Keratinocyte (primary cell): ENCODE measurements around the gene MBTPS1. TPM values are rescaled to one million over a fixed set of nuclear protein-coding genes. Genes with fewer than 3 reads are reported as not detected.

Experiments
- DNase-seq: peaks from one replicate; pipeline ENCODE4 v3.0.0-alpha.2; 2011; ENCODE audit warnings: low read depth, missing footprints, low spot score
- FAIRE-seq: peaks from 2 replicates; lab custom pipeline; 2011; peaks lifted over from hg19 to GRCh38; lab: Jason Lieb, UNC
- H2AFZ ChIP-seq: 2 replicates; pipeline ENCODE4 v1.6.0; 2012; ENCODE audit warnings: low read length, control low read depth, inconsistent platforms; ENCODE audit not compliant: control insufficient read depth
- H3K27ac ChIP-seq: 2 replicates; pipeline ENCODE4 v1.5.1; 2011; ENCODE audit warnings: low read length; ENCODE audit not compliant: control insufficient read depth, insufficient read depth
- H3K27me3 ChIP-seq: 3 replicates; pipeline ENCODE4 v1.6.0; 2011; ENCODE audit warnings: low read length; ENCODE audit not compliant: control insufficient read depth, insufficient read depth; ENCODE audit errors: extremely low read depth
- H3K36me3 ChIP-seq, 2 experiments: 2 replicates in 1 of 2; 3 replicates in 1 of 2; pipeline ENCODE4 v1.5.1; 2011; ENCODE audit warnings: low read length in 2 of 2, mild to moderate bottlenecking in 1 of 2; ENCODE audit not compliant: control insufficient read depth in 2 of 2, insufficient read depth in 2 of 2; ENCODE audit errors: extremely low read depth in 1 of 2
- H3K4me1 ChIP-seq: 3 replicates; pipeline ENCODE4 v1.5.1; 2011; ENCODE audit warnings: low read length; ENCODE audit not compliant: control insufficient read depth, insufficient read depth; ENCODE audit errors: extremely low read depth
- H3K4me2 ChIP-seq: 3 replicates; pipeline ENCODE4 v1.6.0; 2011; ENCODE audit warnings: low read depth, low read length; ENCODE audit not compliant: control insufficient read depth, insufficient read depth; ENCODE audit errors: extremely low read depth
- H3K4me3 ChIP-seq, 3 experiments: fragments of 200-600 bp in 1 of 3; sonication (generic) in 1 of 3; 2 replicates in 2 of 3; 3 replicates in 1 of 3; pipeline ENCODE4 v1.5.1; 2011 to 2016; ENCODE audit warnings: low read length in 3 of 3, mild to moderate bottlenecking in 3 of 3, control low read depth in 2 of 3, inconsistent platforms in 1 of 3, low read depth in 1 of 3, mixed read lengths in 1 of 3, mixed run types in 1 of 3, moderate library complexity in 1 of 3; ENCODE audit not compliant: control insufficient read depth in 2 of 3, insufficient read depth in 2 of 3; ENCODE audit errors: extremely low read depth in 1 of 3
- H3K79me2 ChIP-seq: 2 replicates; pipeline ENCODE4 v1.6.0; 2012; ENCODE audit warnings: low read length; ENCODE audit not compliant: control insufficient read depth, insufficient read depth
- H3K9ac ChIP-seq: 3 replicates; pipeline ENCODE4 v1.6.0; 2011; ENCODE audit warnings: low read length; ENCODE audit not compliant: control insufficient read depth, insufficient read depth; ENCODE audit errors: extremely low read depth
- H3K9me1 ChIP-seq: 3 replicates; pipeline ENCODE4 v1.6.0; 2011; ENCODE audit warnings: low read length; ENCODE audit not compliant: control insufficient read depth, insufficient read depth; ENCODE audit errors: extremely low read depth
- H3K9me3 ChIP-seq: 2 replicates; pipeline ENCODE4 v1.5.1; 2012; ENCODE audit warnings: low read depth, low read length; ENCODE audit not compliant: control insufficient read depth
- H4K20me1 ChIP-seq: 3 replicates; pipeline ENCODE4 v1.6.0; 2011; ENCODE audit warnings: low read length; ENCODE audit not compliant: control insufficient read depth, insufficient read depth; ENCODE audit errors: extremely low read depth
- EZH2 ChIP-seq: IDR thresholded peaks from one replicate; pipeline ENCODE4 v1.6.1; 2012; ENCODE audit warnings: inconsistent platforms, mild to moderate bottlenecking, low read length, moderate library complexity
- dilution Hi-C: fragments of 300-500 bp; cut with MboI; formaldehyde crosslinking; loops from one replicate; pipeline ENCODE4 v1.7.0; 2020; ENCODE audit warnings: low sequenced_read_pairs; ENCODE audit not compliant: extremely low pct_ligation_motif_present
- polyA plus RNA-seq, 5 experiments: library from polyadenylated mRNA; depleted of rRNA in 3 of 5; stranded (reverse) in 3 of 5; stranded (forward) in 1 of 5; unstranded in 1 of 5; fragments of >200 nt; gene quantifications; 1 replicate in 1 of 5; 2 replicates in 3 of 5; 3 replicates in 1 of 5; pipeline versions ENCODE4 v1.2.1 to v1.2.3, GENCODE V29; 2011 to 2012; ENCODE audit warnings: missing spikeins in 2 of 5, low read depth in 1 of 5, low replicate concordance in 1 of 5
- TF ChIP-seq, protein P1 (sequence below), 3 experiments: IDR thresholded peaks in 1 of 3; conservative IDR thresholded peaks in 1 of 3; optimal IDR thresholded peaks in 1 of 3; 2 replicates in 2 of 3; 3 replicates in 1 of 3; pipeline versions ENCODE3 to v1.5.1; 2011; ENCODE audit warnings: low read length in 3 of 3, mild to moderate bottlenecking in 3 of 3, moderate library complexity in 2 of 3, control low read depth in 1 of 3, inconsistent platforms in 1 of 3; ENCODE audit not compliant: insufficient read depth in 2 of 3; ENCODE audit errors: extremely low read depth in 1 of 3

MBTPS1 gene
- polyA plus RNA-seq, 1 donor (not counting 4 experiments of a cell fraction or from before 2014, with no cell fraction given): 56.0 TPM

DNA sequence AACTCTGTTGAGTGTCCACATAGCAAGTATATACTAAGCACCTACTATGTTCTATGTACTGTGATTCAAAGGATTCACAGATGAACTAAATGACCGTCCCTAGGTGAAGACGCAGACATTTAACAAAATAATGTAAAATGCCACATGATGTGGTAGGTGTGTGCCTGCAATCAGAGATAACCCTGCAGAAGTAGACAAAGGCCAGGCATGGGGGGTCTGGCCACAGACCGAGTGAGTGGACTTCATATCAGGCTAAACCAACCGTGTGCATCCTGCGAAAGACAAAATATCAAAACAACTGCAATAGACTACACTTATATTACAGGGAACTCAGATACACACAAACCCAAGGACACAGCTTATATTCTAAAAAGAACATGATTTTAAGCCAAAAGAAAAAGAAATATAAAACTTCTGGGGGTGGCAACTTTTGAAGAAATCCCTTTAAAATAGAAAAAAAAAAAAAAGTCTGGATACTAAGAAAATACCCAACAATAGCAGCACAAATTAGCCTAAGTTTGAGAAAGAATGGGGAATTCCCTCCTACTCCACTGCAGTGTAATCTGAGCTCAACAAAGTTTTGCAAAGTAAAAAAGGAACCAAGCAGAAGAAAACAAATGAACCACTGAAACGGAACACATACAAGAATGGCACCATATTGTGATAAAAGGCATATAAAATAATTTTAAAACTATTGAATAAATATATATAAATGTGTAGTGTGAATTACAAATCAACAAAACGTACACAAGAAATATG lies 16.0 kb upstream of the MBTPS1 start:
- Histone ChIP-seq H4K20me1 (no peaks in the 10 kb centered on the region), H3K4me1 (no peaks in the 10 kb centered on the region), H3K9me1 (no peaks in the 10 kb centered on the region), H2AFZ (no peak overlapping the region), H3K27ac (no peak overlapping the region), H3K79me2 (no peaks in the 10 kb centered on the region), H3K4me2 (no peak overlapping the region), H3K36me3 (peaks cover 0 to 5% of the 10 kb centered on the region in 2 experiments), H3K4me3 (no peak overlapping the region), H3K9ac (no peak overlapping the region), H3K9me3 (no peaks in the 10 kb centered on the region), H3K27me3 (no peaks in the 10 kb centered on the region)
- no peak for TF ChIP-seq EZH2
- TF ChIP-seq, protein P1, sequence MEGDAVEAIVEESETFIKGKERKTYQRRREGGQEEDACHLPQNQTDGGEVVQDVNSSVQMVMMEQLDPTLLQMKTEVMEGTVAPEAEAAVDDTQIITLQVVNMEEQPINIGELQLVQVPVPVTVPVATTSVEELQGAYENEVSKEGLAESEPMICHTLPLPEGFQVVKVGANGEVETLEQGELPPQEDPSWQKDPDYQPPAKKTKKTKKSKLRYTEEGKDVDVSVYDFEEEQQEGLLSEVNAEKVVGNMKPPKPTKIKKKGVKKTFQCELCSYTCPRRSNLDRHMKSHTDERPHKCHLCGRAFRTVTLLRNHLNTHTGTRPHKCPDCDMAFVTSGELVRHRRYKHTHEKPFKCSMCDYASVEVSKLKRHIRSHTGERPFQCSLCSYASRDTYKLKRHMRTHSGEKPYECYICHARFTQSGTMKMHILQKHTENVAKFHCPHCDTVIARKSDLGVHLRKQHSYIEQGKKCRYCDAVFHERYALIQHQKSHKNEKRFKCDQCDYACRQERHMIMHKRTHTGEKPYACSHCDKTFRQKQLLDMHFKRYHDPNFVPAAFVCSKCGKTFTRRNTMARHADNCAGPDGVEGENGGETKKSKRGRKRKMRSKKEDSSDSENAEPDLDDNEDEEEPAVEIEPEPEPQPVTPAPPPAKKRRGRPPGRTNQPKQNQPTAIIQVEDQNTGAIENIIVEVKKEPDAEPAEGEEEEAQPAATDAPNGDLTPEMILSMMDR (optimal IDR thresholded peaks at IDR 0.05 in 1 of 3, IDR thresholded peaks at IDR 0.05 in 1 of 3, conservative IDR thresholded peaks at IDR 0.05 in 1 of 3; ENCODE audit: extremely low read depth in 1 of 3, insufficient read depth in 2 of 3, low read length in 3 of 3): no peak
- no peak for DNase-seq
- no peak for FAIRE-seq
- dilution Hi-C loops: no loop called here

GRCh38 chr16:84131117-84131516 lies 14.4 kb upstream of the MBTPS1 start:
- Histone ChIP-seq H3K4me3 (no peak overlapping the region), H3K9me3 (no peaks in the 10 kb centered on the region), H3K79me2 (no peaks in the 10 kb centered on the region), H4K20me1 (no peaks in the 10 kb centered on the region), H3K36me3 (peaks cover under 1 to 5% of the 10 kb centered on the region in 2 experiments), H3K27ac (no peak overlapping the region), H3K4me2 (no peak overlapping the region), H2AFZ (no peak overlapping the region), H3K9me1 (no peaks in the 10 kb centered on the region), H3K27me3 (no peaks in the 10 kb centered on the region), H3K9ac (no peak overlapping the region), H3K4me1 (no peaks in the 10 kb centered on the region)
- dilution Hi-C loops: no loop called here
- DNase-seq (no peak), FAIRE-seq (no peak)
- TF ChIP-seq, protein P1 (optimal IDR thresholded peaks at IDR 0.05 in 1 of 3, IDR thresholded peaks at IDR 0.05 in 1 of 3, conservative IDR thresholded peaks at IDR 0.05 in 1 of 3; ENCODE audit: extremely low read depth in 1 of 3, insufficient read depth in 2 of 3, low read length in 3 of 3): no peak
- TF ChIP-seq EZH2: no peak
